Suppressor macrophage treated with lipopolysaccharide for 1 hour (primary cell): ENCODE data around the gene PBX1.

Source experiments
- DNase-seq, 3 donors: peaks; one replicate each; pipeline ENCODE4 v3.0.0-alpha.2; 2020 to 2022

Gene PBX1

GRCh38 chr1:164895026-164895912 is 336.3 kb downstream of the PBX1 start:
- no peak for DNase-seq

GRCh38 chr1:164901031-164901430 is 342.0 kb downstream of the PBX1 start:
- DNase-seq, result no peak
